Epithelial cell of esophagus (primary cell): ENCODE data around the gene SEPTIN8.

Experiments
- DNase-seq: peaks from one replicate; pipeline ENCODE4 v3.0.0; 2010; ENCODE audit warnings: low read depth
- H3K4me3 ChIP-seq: 2 replicates; pipeline ENCODE4 v1.5.1; 2011; ENCODE audit warnings: mild to moderate bottlenecking, low read length, control low read depth
- CTCF ChIP-seq: IDR thresholded peaks from 2 replicates; pipeline ENCODE4 v1.5.1; 2011; ENCODE audit warnings: low read depth, mild to moderate bottlenecking, low read length, control low read depth, inconsistent platforms; ENCODE audit not compliant: insufficient read depth; ENCODE audit errors: missing control alignments

The SEPTIN8 gene

GRCh38 chr5:132752581-132753125, 24.4 kb downstream of the SEPTIN8 start:
- no peak for DNase-seq
- H3K4me3 ChIP-seq: no peak overlapping the region
- no peak for TF ChIP-seq CTCF

GRCh38 chr5:132751971-132752580, 25.0 kb downstream of the SEPTIN8 start:
- no peak overlapping the region for H3K4me3 ChIP-seq
- no peak for TF ChIP-seq CTCF

GRCh38 chr5:132751444-132751843, 25.6 kb downstream of the SEPTIN8 start:
- peak; percentile 27 for DNase-seq
- no peak overlapping the region for H3K4me3 ChIP-seq
- TF ChIP-seq CTCF: no peak

More at GRCh38 chr5:132751971-132752580, 25.0 kb downstream of the SEPTIN8 start:
- DNase-seq: no peak

- no peak for DNase-seq
- no peak for TF ChIP-seq CTCF
- no peak overlapping the region for H3K4me3 ChIP-seq
Observed at GRCh38 chr5:132750471-132751230, 26.4 kb downstream of the SEPTIN8 start.

GRCh38 chr5:132749506-132749905, 27.5 kb downstream of the SEPTIN8 start:
- TF ChIP-seq CTCF: no peak
- H3K4me3 ChIP-seq: no peak overlapping the region
- DNase-seq: no peak

GRCh38 chr5:132748522-132749000, 28.5 kb downstream of the SEPTIN8 start:
- peak; percentile 67 for DNase-seq
- TF ChIP-seq CTCF: no peak
- H3K4me3 ChIP-seq: no peak overlapping the region
